Natural killer cell treated with Interleukin-12 subunit alpha and Interleukin-12 subunit beta and Interleukin-15 and Interleukin-18, amount 100 ng/mL, for 72 hours (primary cell): ENCODE data around the gene ESPN. TPM values are rescaled to one million over a fixed set of nuclear protein-coding genes. Genes with fewer than 3 reads are reported as not detected.

Experiments used
- ATAC-seq, 2 donors: fragments of 150-1000 bp; cut with Tn5 transposase in 1 of 2; sonication (Bioruptor Pico), chemical (Tn5 transposase) in 1 of 2; 2 replicates each; pipeline ENCODE4 v1.10.0; 2021
- DNase-seq: peaks from one replicate; pipeline ENCODE4 v3.0.0; 2022; ENCODE audit warnings: low spot score
- H3K27ac Mint-ChIP-seq, 2 donors: 1 replicate in 1 of 2; 2 replicates in 1 of 2; pipeline ENCODE4 v1.8.0; 2022; ENCODE audit warnings: mixed read lengths in 2 of 2, mild to moderate bottlenecking in 1 of 2, moderate library complexity in 1 of 2
- H3K27me3 Mint-ChIP-seq, 2 donors: 1 replicate in 1 of 2; 2 replicates in 1 of 2; pipeline ENCODE4 v1.8.0; 2022; ENCODE audit warnings: mixed read lengths in 2 of 2
- H3K36me3 Mint-ChIP-seq: one replicate; pipeline ENCODE4 v1.8.0; 2022; ENCODE audit warnings: mixed read lengths
- H3K4me1 Mint-ChIP-seq, 2 donors: 1 replicate in 1 of 2; 2 replicates in 1 of 2; pipeline ENCODE4 v1.8.0; 2022; ENCODE audit warnings: low read depth in 2 of 2, mixed read lengths in 2 of 2, mild to moderate bottlenecking in 1 of 2
- H3K4me3 Mint-ChIP-seq: one replicate; pipeline ENCODE4 v1.8.0; 2022; ENCODE audit warnings: mixed read lengths
- H3K9me3 Mint-ChIP-seq: 2 replicates; pipeline ENCODE4 v1.8.0; 2022; ENCODE audit warnings: mixed read lengths
- total RNA-seq, 2 donors: library from RNA; stranded (reverse); gene quantifications; one replicate each; pipeline ENCODE4 v1.2.3, GENCODE V29; 2022

ESPN gene, protein sequence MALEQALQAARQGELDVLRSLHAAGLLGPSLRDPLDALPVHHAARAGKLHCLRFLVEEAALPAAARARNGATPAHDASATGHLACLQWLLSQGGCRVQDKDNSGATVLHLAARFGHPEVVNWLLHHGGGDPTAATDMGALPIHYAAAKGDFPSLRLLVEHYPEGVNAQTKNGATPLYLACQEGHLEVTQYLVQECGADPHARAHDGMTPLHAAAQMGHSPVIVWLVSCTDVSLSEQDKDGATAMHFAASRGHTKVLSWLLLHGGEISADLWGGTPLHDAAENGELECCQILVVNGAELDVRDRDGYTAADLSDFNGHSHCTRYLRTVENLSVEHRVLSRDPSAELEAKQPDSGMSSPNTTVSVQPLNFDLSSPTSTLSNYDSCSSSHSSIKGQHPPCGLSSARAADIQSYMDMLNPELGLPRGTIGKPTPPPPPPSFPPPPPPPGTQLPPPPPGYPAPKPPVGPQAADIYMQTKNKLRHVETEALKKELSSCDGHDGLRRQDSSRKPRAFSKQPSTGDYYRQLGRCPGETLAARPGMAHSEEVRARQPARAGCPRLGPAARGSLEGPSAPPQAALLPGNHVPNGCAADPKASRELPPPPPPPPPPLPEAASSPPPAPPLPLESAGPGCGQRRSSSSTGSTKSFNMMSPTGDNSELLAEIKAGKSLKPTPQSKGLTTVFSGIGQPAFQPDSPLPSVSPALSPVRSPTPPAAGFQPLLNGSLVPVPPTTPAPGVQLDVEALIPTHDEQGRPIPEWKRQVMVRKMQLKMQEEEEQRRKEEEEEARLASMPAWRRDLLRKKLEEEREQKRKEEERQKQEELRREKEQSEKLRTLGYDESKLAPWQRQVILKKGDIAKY
- under 1 TPM; 0.14 to 0.84 TPM for total RNA-seq

DNA sequence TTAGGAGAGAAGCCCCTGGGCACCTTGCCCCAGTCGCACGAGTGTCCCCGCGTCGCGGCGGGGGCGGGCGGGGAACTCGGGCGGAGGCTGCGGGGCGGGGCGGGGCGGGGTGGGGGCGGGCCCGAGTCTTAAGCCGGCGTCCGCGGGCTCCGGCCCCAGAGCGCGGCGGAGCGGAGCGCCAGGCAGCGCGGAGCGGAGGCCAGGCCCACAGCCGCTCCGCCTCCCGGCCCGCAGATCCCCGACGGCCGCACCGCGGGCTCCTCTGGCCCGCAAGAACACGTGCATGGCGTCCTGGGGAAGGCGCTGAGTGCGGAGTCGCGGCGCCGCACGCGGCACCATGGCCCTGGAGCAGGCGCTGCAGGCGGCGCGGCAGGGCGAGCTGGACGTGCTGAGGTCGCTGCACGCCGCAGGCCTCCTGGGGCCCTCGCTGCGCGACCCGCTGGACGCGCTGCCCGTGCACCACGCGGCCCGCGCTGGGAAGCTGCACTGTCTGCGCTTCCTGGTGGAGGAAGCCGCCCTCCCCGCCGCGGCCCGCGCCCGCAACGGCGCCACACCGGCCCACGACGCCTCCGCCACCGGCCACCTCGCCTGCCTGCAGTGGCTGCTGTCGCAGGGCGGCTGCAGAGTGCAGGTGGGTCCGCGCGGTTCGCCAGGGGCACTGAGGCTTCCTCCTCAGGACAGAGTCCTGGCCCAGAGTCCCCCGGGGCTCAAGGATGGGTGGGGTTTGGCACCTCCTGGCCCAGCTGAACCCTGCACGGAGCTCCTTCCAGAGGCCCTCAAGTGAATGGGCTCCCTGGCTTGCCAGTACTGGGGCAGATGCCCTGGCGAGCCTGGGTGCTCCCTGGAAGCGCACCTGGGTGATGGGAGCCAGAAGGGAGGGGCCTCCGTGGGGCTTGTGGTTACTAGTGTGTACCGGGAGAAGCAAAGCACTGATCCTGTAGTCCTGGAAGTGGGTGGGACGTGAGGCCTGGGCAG, at the start of gene ESPN:
Gene ESPN (plus strand): TSS at position 158 of the 975 bp plus-strand sequence. CDS start 180 bp downstream, at position 338.
- peaks cover 14 to 22% of the 10 kb centered on the region in 2 donors for H3K27me3 Mint-ChIP-seq
- H3K27ac Mint-ChIP-seq, result no peak within 1 kb of the TSS
- no peaks in the 10 kb centered on the region for H3K36me3 Mint-ChIP-seq
- H3K4me3 Mint-ChIP-seq, result no peak within 1 kb of the TSS
- ATAC-seq (peak; percentile 48 to 71), DNase-seq (no peak)
- H3K9me3 Mint-ChIP-seq, result no peaks in the 10 kb centered on the region
- H3K4me1 Mint-ChIP-seq, result peaks cover 0 to 7% of the 10 kb centered on the region in 2 donors

DNA sequence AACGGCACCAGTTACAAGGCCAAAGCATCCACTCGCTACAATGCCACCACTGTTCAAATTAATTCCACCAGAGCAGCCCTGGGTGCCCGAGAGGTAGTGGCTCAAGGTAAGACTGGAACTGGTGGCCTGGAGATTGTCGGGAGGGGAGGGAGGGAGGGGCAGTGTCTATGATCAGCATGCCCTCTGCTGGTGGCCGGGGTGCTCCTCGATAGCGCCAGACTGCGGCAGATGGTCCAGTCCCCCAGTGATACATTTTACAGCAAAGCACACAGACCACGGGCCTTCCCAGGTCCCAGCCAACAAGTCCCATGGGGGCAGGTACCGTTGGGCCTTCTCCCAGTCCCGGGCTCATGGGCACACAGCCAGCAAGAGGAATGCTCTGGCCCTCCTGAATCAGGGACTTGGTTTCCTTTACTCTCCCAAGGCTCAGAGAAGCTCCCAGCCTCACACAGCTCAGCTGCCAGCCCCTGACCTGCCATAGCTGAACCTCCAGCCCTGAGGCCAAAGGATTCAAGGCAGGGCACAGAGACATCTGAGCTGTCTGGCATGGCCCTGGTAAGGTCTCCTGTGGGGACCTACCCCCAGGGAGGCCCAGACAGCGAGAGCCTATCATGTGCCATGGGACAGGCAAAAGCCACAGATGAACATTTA, 46.4 kb upstream of the ESPN start:
- Mint-ChIP-seq H3K9me3 (no peaks in the 10 kb centered on the region), H3K4me1 (peaks cover 0 to 4% of the 10 kb centered on the region in 2 donors), H3K36me3 (no peaks in the 10 kb centered on the region), H3K27ac (no peak overlapping the region), H3K27me3 (no peaks in the 10 kb centered on the region), H3K4me3 (no peak overlapping the region)
- ATAC-seq, result no peak
- no peak for DNase-seq

DNA sequence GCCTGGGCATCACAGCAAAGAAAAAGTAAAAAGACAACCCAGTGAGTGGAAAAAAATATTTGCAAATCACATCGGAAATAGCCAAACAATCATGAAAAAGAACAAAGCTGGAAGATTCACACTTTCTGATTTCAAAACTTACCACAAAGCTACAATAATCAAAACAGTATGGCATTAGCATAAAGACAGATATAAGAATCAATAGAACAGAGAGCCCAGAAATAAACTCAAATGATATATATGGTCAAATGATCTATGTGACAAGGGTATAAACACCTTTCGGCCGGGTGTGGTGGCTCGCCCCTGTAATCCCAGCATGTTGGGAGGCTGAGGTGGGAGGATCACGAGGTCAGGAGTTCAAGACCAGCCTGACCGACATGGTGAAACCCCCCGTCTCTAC, 44.5 kb upstream of the ESPN start:
- DNase-seq, result no peak
- H3K4me3 Mint-ChIP-seq, result no peak overlapping the region
- peaks cover 0 to 4% of the 10 kb centered on the region in 2 donors for H3K4me1 Mint-ChIP-seq
- peaks cover 2% of the 10 kb centered on the region for H3K9me3 Mint-ChIP-seq
- H3K27me3 Mint-ChIP-seq, result no peaks in the 10 kb centered on the region
- no peak overlapping the region for H3K27ac Mint-ChIP-seq
- ATAC-seq, result no peak
- no peaks in the 10 kb centered on the region for H3K36me3 Mint-ChIP-seq

DNA sequence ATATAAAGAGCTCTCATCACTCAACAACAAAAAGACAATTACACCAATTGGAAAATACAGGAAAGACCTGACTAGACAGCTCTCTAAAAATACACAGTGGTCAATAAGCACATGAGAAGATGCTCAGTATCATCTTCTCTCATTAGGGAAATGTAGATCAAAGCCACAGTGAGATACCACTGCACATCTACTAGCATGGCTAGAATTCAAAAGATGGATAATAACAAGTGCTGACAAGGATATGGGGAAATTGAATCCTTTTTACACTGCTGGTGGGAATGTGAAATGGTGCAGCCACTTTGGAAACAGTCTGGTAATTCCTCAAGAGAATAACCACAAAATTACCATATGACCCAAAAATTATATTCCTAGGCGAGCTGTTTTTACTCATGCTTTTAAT, 40.4 kb upstream of the ESPN start:
- DNase-seq, result no peak
- ATAC-seq, result no peak
- Mint-ChIP-seq H3K36me3 (no peaks in the 10 kb centered on the region), H3K27ac (no peak overlapping the region), H3K4me1 (peaks cover 0 to 4% of the 10 kb centered on the region in 2 donors), H3K9me3 (peaks cover 2% of the 10 kb centered on the region), H3K27me3 (no peaks in the 10 kb centered on the region), H3K4me3 (no peak overlapping the region)

DNA sequence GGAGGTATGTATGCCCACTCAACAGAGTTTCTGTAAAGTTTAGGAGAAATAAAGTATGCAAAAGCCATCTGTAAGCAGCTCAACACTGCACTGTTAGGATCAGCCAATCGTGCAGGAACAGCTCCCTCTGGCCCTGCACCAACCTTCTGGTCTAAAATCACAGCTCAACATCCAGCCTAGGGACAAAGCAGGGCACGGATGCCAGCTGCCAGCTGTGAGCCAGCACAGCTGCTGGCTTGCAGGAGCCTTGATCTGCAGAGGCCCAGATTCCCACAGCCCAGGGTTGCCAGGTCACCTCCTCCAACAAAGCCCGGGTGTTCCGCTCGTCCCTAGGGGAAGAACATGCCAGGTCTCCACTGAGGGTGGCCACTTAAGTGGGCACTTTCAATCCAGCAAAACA, 39.6 kb upstream of the ESPN start:
- ATAC-seq, result no peak
- Mint-ChIP-seq H3K27ac (no peak overlapping the region), H3K4me3 (no peak overlapping the region), H3K4me1 (peaks cover 0 to under 1% of the 10 kb centered on the region in 2 donors), H3K27me3 (no peaks in the 10 kb centered on the region), H3K9me3 (peaks cover 2% of the 10 kb centered on the region), H3K36me3 (no peaks in the 10 kb centered on the region)
- DNase-seq, result no peak

DNA sequence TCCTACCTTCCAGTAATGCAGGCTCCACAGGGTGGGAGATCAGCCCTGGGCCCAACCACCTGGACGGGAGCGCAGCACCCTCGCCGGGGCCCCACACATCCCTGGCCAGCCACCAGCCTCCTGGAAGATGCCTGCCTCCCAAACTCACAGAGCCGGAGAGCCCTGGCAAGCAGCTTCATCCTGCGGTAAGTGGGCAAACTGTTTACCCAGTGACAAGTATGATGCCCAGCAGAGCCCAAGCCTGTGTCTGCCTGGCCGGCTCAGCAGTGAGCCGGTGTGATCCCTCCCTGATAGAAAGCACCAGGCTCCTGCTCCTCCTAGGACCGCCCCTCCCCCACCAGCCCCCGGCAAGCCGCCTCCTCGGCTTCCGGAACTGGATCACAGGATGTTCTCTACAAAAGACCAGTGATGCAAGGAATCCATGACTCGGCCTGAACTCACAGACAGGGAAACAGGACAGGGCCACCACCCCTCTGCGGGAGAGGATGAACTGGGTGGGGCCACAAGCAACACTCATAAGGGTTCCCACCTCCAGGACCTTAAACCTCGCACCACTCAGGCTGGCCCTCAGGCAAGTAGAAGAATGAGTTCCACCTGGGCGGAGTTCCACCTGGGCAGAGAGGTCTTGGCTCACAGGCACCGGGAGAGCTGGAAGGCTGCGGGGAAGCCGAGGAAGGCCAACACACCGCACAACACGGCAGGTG, 38.9 kb upstream of the ESPN start:
- H3K4me1 Mint-ChIP-seq, result peaks cover 0 to 2% of the 10 kb centered on the region in 2 donors
- H3K27me3 Mint-ChIP-seq, result no peaks in the 10 kb centered on the region
- DNase-seq (no peak), ATAC-seq (peak in 1 of 2 donors; percentile 40)
- H3K4me3 Mint-ChIP-seq, result no peak overlapping the region
- no peak overlapping the region for H3K27ac Mint-ChIP-seq
- no peaks in the 10 kb centered on the region for H3K36me3 Mint-ChIP-seq
- peaks cover 2% of the 10 kb centered on the region for H3K9me3 Mint-ChIP-seq

DNA sequence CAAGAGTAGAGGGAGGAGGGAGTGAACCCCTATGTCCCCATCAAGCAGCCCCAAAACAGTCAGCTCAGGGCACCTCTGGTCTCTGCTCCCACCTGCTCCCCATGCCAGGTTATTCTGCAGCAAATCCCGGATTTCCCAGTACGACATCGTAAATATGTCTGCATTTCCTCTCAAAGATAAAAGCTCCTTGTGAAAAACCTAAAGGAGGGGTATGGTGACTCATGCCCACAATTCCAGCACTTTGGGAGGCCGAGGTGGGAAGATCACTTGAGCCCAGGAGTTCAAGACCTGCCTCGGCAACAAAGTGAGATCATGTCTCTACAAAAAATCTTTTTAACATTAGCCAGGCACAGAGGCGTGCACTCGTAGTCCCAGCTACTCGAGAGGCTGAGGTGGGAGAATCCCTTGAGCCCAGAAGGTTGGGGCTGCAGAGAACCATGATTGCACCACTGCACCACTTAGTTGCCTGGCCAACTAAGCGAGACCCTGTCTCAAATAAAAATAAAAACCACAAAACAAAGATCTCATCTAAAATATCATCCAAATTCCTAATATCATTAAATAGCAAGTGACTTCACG, 38.1 kb upstream of the ESPN start:
- DNase-seq (no peak), ATAC-seq (no peak)
- Mint-ChIP-seq H3K36me3 (no peaks in the 10 kb centered on the region), H3K9me3 (peaks cover 2% of the 10 kb centered on the region), H3K27me3 (no peaks in the 10 kb centered on the region), H3K27ac (no peak overlapping the region), H3K4me3 (no peak overlapping the region), H3K4me1 (peaks cover 0 to 2% of the 10 kb centered on the region in 2 donors)

DNA sequence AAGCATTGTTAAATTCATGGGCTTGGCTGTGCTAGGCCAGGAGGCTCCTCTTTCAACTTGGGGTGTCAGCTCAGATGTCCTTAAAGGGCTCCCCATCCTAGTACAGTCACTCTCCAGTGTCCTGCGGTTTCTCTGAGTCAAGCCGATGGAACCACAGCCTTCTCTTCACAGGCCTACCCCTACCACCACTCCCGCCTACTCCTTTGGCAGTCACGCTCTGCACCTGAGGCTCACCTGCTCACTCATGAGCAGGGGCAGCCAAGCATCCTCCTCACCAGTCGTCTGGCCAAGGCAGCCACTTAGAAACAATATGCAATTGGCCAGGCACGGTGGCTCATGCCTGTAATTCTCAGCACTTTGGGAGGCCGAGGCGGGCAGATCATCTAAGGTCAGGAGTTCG, 34.6 kb upstream of the ESPN start:
- ATAC-seq (no peak), DNase-seq (no peak)
- Mint-ChIP-seq H3K27ac (no peak overlapping the region), H3K4me1 (peaks cover 16 to 19% of the 10 kb centered on the region in 2 donors), H3K4me3 (no peak overlapping the region), H3K27me3 (no peaks in the 10 kb centered on the region), H3K36me3 (no peaks in the 10 kb centered on the region), H3K9me3 (no peaks in the 10 kb centered on the region)

DNA sequence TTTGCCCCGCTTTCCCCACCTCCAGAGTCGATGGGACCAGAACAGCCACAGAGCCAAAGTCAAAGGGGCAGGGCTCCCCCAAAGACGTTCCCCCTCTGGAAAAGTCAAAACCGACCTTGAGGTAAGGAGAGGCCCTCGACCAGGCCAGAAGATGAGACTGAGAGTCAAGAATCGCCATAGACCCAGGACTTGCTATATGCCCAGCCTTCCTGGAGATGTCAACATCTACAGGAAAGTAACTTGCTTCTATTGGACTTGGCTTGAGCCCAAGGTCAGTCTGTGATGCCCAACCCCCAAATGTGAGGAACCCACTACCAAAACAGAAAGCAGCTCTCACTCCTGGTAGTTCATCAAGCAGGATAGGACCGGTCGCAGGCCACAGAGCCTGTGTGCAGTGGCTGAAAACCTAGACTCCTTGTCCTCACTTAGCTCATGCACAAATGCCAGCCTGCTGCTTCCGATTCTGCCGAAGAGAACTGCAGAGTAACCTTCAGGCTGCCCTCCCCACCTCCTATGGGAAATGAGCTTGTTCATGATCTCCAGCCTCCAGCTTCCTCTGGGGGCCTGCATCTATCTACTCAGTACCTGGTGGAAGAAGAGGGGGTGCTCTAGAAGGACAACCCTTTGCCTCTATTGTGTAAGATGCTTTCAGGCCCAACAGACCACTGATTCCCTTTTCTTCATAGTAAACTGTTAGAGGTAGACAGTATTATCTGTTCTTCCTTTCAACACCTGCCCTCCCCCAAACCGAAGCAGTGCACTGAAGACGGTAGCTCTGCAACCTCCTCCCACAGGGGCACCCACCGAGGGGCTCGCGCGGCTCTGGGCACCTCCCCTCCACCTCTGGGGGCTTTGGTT, 32.4 kb upstream of the ESPN start:
- peak overlapping the region; percentile 85 for H3K4me3 Mint-ChIP-seq
- H3K27ac Mint-ChIP-seq, result peak overlapping the region; percentile 26 to 41
- H3K4me1 Mint-ChIP-seq, result peaks cover 20 to 22% of the 10 kb centered on the region in 2 donors
- no peak for ATAC-seq
- no peaks in the 10 kb centered on the region for H3K27me3 Mint-ChIP-seq
- H3K36me3 Mint-ChIP-seq, result no peaks in the 10 kb centered on the region
- H3K9me3 Mint-ChIP-seq, result no peaks in the 10 kb centered on the region
- DNase-seq, result no peak

DNA sequence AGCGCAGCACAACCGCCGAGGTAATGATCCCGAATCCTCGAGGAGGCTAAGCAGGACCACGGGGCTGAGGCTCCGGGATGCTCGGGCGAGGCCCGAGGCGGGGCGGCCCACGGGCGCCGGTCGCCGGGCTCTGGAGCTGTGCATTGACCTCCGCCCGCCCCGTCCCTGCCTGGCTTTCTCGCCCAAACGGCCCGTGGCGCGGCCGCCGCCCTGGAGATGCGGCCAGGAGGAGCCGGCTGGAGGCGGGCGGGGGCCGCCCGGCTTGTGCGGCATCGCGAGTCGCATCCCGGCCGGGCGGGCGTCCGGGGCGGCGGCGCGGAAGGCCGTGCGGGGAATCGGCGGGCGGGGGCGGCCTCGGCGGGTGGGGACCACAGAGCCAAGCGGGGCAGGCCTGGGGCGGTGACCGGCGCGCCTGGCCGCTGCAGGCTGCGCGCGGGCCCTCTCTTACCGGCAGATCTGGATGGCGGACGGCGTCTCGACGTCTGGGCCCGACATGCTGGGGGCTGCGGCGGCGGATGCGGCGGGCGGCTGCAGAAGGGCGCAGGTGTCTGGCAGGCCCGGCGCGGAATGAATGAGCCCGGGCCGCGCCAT, 31.7 kb upstream of the ESPN start:
- Mint-ChIP-seq H3K27me3 (no peaks in the 10 kb centered on the region), H3K4me1 (peaks cover 20 to 22% of the 10 kb centered on the region in 2 donors), H3K36me3 (no peaks in the 10 kb centered on the region), H3K27ac (peak overlapping the region in 1 of 2 donors; percentile 41), H3K4me3 (peak overlapping the region; percentile 85), H3K9me3 (no peaks in the 10 kb centered on the region)
- DNase-seq (no peak), ATAC-seq (no peak)

DNA sequence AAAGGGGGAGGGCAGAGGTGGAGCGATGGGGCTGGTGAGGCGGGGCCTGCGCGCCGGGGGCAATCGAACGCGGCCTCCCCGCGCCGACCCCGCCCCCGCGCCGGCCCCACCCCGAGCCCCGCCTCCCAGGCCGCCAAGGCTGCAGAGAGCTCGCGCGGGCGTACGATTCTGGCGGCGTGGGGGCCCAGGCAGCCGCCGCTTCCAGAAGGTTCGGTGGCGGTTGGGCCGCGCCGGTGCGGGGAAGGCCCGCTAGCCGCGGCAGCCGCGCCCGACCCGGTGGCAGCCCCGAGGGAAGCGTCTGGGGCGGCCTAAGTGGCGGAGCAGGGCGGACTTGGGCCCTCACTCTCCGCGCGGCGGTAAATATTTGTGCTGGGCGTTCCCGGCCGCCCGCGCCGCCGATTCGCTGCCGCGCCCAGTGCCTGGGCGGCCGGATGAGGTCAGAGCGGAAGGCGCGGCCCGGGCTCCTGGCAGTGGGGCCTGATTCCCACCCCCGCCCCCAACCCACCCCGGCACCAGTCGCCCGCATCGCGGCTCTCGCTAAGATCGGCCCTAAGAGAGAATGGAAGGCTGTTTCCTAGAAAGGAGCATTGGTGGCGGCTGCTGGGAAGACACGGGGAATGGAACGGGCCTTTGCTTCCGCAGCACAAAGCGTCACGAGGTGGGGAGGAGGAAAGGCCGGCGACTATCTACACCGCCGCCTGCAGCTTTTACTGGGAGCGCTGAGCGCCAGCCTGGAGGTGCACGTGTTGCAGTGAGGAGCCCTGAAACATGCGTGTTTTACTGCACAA, 31.0 kb upstream of the ESPN start, which contains the start of gene ACOT7:
Gene ACOT7 (minus strand): TSS at position 368 of the 788 bp plus-strand sequence. CDS start 368 bp downstream, outside the sequence.
- Mint-ChIP-seq H3K4me1 (peaks cover 20 to 22% of the 10 kb centered on the region in 2 donors), H3K36me3 (no peaks in the 10 kb centered on the region), H3K9me3 (no peaks in the 10 kb centered on the region), H3K27ac (peak within 1 kb of the TSS; percentile 83 to 89), H3K27me3 (no peaks in the 10 kb centered on the region), H3K4me3 (peak within 1 kb of the TSS; percentile 93)
- peak; percentile 91 for DNase-seq
- ATAC-seq, result peak; percentile 95
